H9 (cell line): ENCODE measurements around the gene PCDHGB5. TPM values are rescaled to one million over a fixed set of nuclear protein-coding genes. Genes with fewer than 3 reads are reported as not detected.
"Not testable (repeated sequence)": the region's sequence is repeated elsewhere in the genome, so short reads cannot be mapped to it uniquely, and the experiment has no call there.

ENCODE experiments used
- DNase-seq: peaks from one replicate; pipeline ENCODE4 v3.0.0-alpha.2; 2017
- H2AFZ ChIP-seq: one replicate; pipeline ENCODE4 v1.6.1; 2013; ENCODE audit warnings: mild to moderate bottlenecking, low read length, control low read depth, moderate library complexity
- H2AK5ac ChIP-seq: 2 replicates; pipeline ENCODE4 v1.6.1; 2013; ENCODE audit warnings: low read length, control low read depth, mixed read lengths; ENCODE audit not compliant: insufficient read length
- H2BK120ac ChIP-seq: one replicate; pipeline ENCODE4 v1.6.1; 2013; ENCODE audit warnings: low read depth, mild to moderate bottlenecking, low read length, control low read depth, inconsistent platforms; ENCODE audit not compliant: poor library complexity, severe bottlenecking
- H2BK12ac ChIP-seq: 2 replicates; pipeline ENCODE4 v1.6.1; 2013; ENCODE audit warnings: low read length, control low read depth, mixed read lengths, low read depth; ENCODE audit not compliant: insufficient read length
- H2BK15ac ChIP-seq: 2 replicates; pipeline ENCODE4 v1.6.1; 2013; ENCODE audit warnings: low read depth, low read length, control low read depth
- H2BK20ac ChIP-seq: one replicate; pipeline ENCODE4 v1.6.1; 2013; ENCODE audit warnings: low read depth, mild to moderate bottlenecking, low read length, control low read depth, inconsistent platforms; ENCODE audit not compliant: poor library complexity, severe bottlenecking
- H2BK5ac ChIP-seq: 2 replicates; pipeline ENCODE4 v1.6.1; 2013; ENCODE audit warnings: low read length, control low read depth, mixed read lengths; ENCODE audit not compliant: insufficient read length
- H3K14ac ChIP-seq: 2 replicates; pipeline ENCODE4 v1.6.1; 2013; ENCODE audit warnings: low read length, control low read depth; ENCODE audit not compliant: insufficient read depth
- H3K18ac ChIP-seq: 2 replicates; pipeline ENCODE4 v1.6.1; 2013; ENCODE audit warnings: low read depth, mild to moderate bottlenecking, mixed read lengths, low read length, control low read depth; ENCODE audit not compliant: insufficient read length
- H3K23ac ChIP-seq: 2 replicates; pipeline ENCODE4 v1.6.1; 2013; ENCODE audit warnings: low read length, control low read depth, mixed read lengths, low read depth; ENCODE audit not compliant: insufficient read length
- H3K23me2 ChIP-seq: 2 replicates; pipeline ENCODE4 v1.6.1; 2013; ENCODE audit warnings: low read depth, mild to moderate bottlenecking, mixed read lengths, low read length, control low read depth; ENCODE audit not compliant: insufficient read length, poor library complexity, severe bottlenecking
- H3K27ac ChIP-seq: 2 replicates; pipeline ENCODE4 v1.5.1; 2013; ENCODE audit warnings: low read length, control low read depth, mixed read lengths, low read depth; ENCODE audit not compliant: insufficient read length
- H3K27me3 ChIP-seq: 2 replicates; pipeline ENCODE4 v1.6.1; 2013; ENCODE audit warnings: low read length, control low read depth, inconsistent platforms; ENCODE audit not compliant: insufficient read depth
- H3K4ac ChIP-seq: 2 replicates; pipeline ENCODE4 v1.6.1; 2013; ENCODE audit warnings: low read depth, mild to moderate bottlenecking, control low read depth, inconsistent platforms, low read length, moderate library complexity
- H3K4me1 ChIP-seq: 2 replicates; pipeline ENCODE4 v1.6.1; 2013; ENCODE audit warnings: low read length, control low read depth, inconsistent platforms; ENCODE audit not compliant: insufficient read depth
- H3K4me2 ChIP-seq: 2 replicates; pipeline ENCODE4 v1.6.1; 2013; ENCODE audit warnings: low read length, control low read depth, mixed read lengths; ENCODE audit not compliant: insufficient read length, insufficient read depth
- H3K56ac ChIP-seq: 2 replicates; pipeline ENCODE4 v1.6.1; 2013; ENCODE audit warnings: low read depth, mild to moderate bottlenecking, mixed read lengths, low read length, control low read depth; ENCODE audit not compliant: insufficient read length
- H3K79me1 ChIP-seq: 2 replicates; pipeline ENCODE4 v1.6.1; 2013; ENCODE audit warnings: low read depth, mild to moderate bottlenecking, moderate library complexity, low read length, control low read depth, inconsistent platforms; ENCODE audit not compliant: insufficient read depth, poor library complexity, severe bottlenecking
- H3K79me2 ChIP-seq: 2 replicates; pipeline ENCODE4 v1.6.1; 2013; ENCODE audit warnings: low read length, control low read depth, inconsistent platforms; ENCODE audit not compliant: insufficient read depth
- H3K9ac ChIP-seq: 2 replicates; pipeline ENCODE4 v1.6.1; 2013; ENCODE audit warnings: low read length, control low read depth, mixed read lengths; ENCODE audit not compliant: insufficient read length; ENCODE audit errors: extremely low read depth
- H3K9me3 ChIP-seq: one replicate; pipeline ENCODE4 v1.6.1; 2013; ENCODE audit warnings: low read depth, low read length, inconsistent platforms; ENCODE audit not compliant: control insufficient read depth
- H3T11ph ChIP-seq: one replicate; pipeline ENCODE4 v1.6.1; 2013; ENCODE audit warnings: mild to moderate bottlenecking, low read length, control low read depth, inconsistent platforms
- H4K20me1 ChIP-seq: one replicate; pipeline ENCODE4 v1.6.1; 2013; ENCODE audit not compliant: control insufficient read depth, insufficient read length, insufficient read depth
- H4K5ac ChIP-seq: 2 replicates; pipeline ENCODE4 v1.6.1; 2013; ENCODE audit warnings: low read depth, mild to moderate bottlenecking, mixed read lengths, low read length, control low read depth; ENCODE audit not compliant: insufficient read length
- H4K8ac ChIP-seq: replicated peaks from 2 replicates; pipeline ENCODE4 v1.6.1; 2013; ENCODE audit warnings: low read length, control low read depth, mixed read lengths, low read depth; ENCODE audit not compliant: insufficient read length
- H4K91ac ChIP-seq: 2 replicates; pipeline ENCODE4 v1.6.1; 2013; ENCODE audit warnings: low read depth, mild to moderate bottlenecking, moderate library complexity, mixed read lengths, low read length, control low read depth; ENCODE audit not compliant: insufficient read length
- H3K27ac Mint-ChIP-seq, 3 experiments: 2 replicates in 2 of 3; 3 replicates in 1 of 3; pipeline ENCODE4 v1.8.0; 2020 to 2021; ENCODE audit warnings: mixed read lengths in 3 of 3, mild to moderate bottlenecking in 1 of 3, moderate library complexity in 1 of 3
- H3K27me3 Mint-ChIP-seq: 2 replicates; pipeline ENCODE4 v1.8.0; 2021; ENCODE audit warnings: low read depth, mild to moderate bottlenecking, moderate library complexity, mixed read lengths
- H3K36me3 Mint-ChIP-seq, 3 experiments: 2 replicates in 2 of 3; 3 replicates in 1 of 3; pipeline ENCODE4 v1.8.0; 2020 to 2021; ENCODE audit warnings: low read depth in 3 of 3, mixed read lengths in 3 of 3; ENCODE audit not compliant: insufficient read depth in 1 of 3
- H3K4me1 Mint-ChIP-seq, 2 experiments: 2 replicates each; pipeline ENCODE4 v1.8.0; 2020; ENCODE audit warnings: mixed read lengths in 2 of 2
- H3K4me3 Mint-ChIP-seq, 2 experiments: 2 replicates in 1 of 2; 3 replicates in 1 of 2; pipeline ENCODE4 v1.8.0; 2020 to 2021; ENCODE audit warnings: mild to moderate bottlenecking in 2 of 2, mixed read lengths in 2 of 2, moderate library complexity in 1 of 2
- H3K9me3 Mint-ChIP-seq, 2 experiments: 2 replicates in 1 of 2; 3 replicates in 1 of 2; pipeline ENCODE4 v1.8.0; 2020; ENCODE audit warnings: mild to moderate bottlenecking in 2 of 2, mixed read lengths in 2 of 2, moderate library complexity in 1 of 2
- CTCF ChIP-seq: fragments of 200-600 bp; sonication (generic); conservative IDR thresholded peaks from 3 replicates; pipeline ENCODE4 v1.8.0; 2021; ENCODE audit warnings: antibody characterized with exemption, mild to moderate bottlenecking
- WGBS: extraction: QIAGEN DNeasy Blood & Tissue Kit; methylation state at CpG from one replicate; pipeline ENCODE4 v1.1.7; 2013; ENCODE audit warnings: missing lambda C conversion rate, low lambda C conversion rate, mixed read lengths; ENCODE audit not compliant: insufficient read length; ENCODE audit errors: extremely low coverage; 5-methylcytosine and 5-hydroxymethylcytosine counted together
- total RNA-seq: library from RNA; stranded (reverse); gene quantifications from 2 replicates; pipeline ENCODE4 v1.2.1, GENCODE V29; 2021

PCDHGB5 gene
- total RNA-seq, 1 experiment from 2014 or later, result 3.8 TPM

GRCh38 chr5:141413540-141414069 is 15.9 kb downstream of the PCDHGB5 start:
- Histone ChIP-seq H3K23me2 (peaks cover 7% of the 10 kb centered on the region), H3K79me2 (no peaks in the 10 kb centered on the region), H2AK5ac (no peak overlapping the region), H3K23ac (no peak overlapping the region), H3K27ac (no peak overlapping the region), H4K8ac (no peak overlapping the region), H4K91ac (no peak overlapping the region), H2AFZ (no peak overlapping the region), H3K18ac (no peak overlapping the region), H3K4me2 (peak overlapping the region; percentile 29), H3K14ac (no peak overlapping the region), H2BK5ac (no peak overlapping the region), H3K4me1 (no peaks in the 10 kb centered on the region), H3K9ac (no peak overlapping the region), H3K79me1 (no peaks in the 10 kb centered on the region), H3K9me3 (peaks cover 6% of the 10 kb centered on the region), H2BK20ac (no peak overlapping the region), H3T11ph (no peak overlapping the region), H4K5ac (no peak overlapping the region), H2BK15ac (no peak overlapping the region), H2BK12ac (no peak overlapping the region), H4K20me1 (no peaks in the 10 kb centered on the region), H3K56ac (no peak overlapping the region), H3K27me3 (no peaks in the 10 kb centered on the region; the same call in 1 of the 2 replicates), H2BK120ac (no peak overlapping the region), H3K4ac (no peak overlapping the region)
- Mint-ChIP-seq H3K27me3 (peaks cover 29% of the 10 kb centered on the region), H3K36me3 (peaks cover 33 to 61% (median 40%) of the 10 kb centered on the region in 3 experiments), H3K4me1 (peaks cover 14 to 22% of the 10 kb centered on the region in 2 experiments), H3K27ac (peak overlapping the region in 1 of 3 experiments; percentile 93; a peak in 2 of 7 replicates), H3K4me3 (peak overlapping the region; percentile 83 to 87), H3K9me3 (peaks cover 40 to 51% of the 10 kb centered on the region in 2 experiments)
- no peak for TF ChIP-seq CTCF
- WGBS, result no CpG with 5 or more reads among the region's 25 CpGs
- DNase-seq, result peak; percentile 31

- no CpG with 5 or more reads among the region's 46 CpGs for WGBS
- not testable (repeated sequence) for H3K4me2 ChIP-seq, H2BK15ac ChIP-seq, H2BK12ac ChIP-seq, DNase-seq, H3K23ac ChIP-seq, H4K20me1 ChIP-seq, H2BK20ac ChIP-seq, H2BK120ac ChIP-seq, H2BK5ac ChIP-seq, H3K27me3 ChIP-seq, H4K8ac ChIP-seq, H3K4me1 ChIP-seq, H3K79me1 ChIP-seq, H4K91ac ChIP-seq, H2AFZ ChIP-seq, H3K4ac ChIP-seq, H3K79me2 ChIP-seq, H3K18ac ChIP-seq, H3T11ph ChIP-seq, H3K27ac ChIP-seq, H2AK5ac ChIP-seq, H3K14ac ChIP-seq, H3K23me2 ChIP-seq, H3K9ac ChIP-seq, H3K56ac ChIP-seq, H3K27ac Mint-ChIP-seq, H4K5ac ChIP-seq
- Mint-ChIP-seq H3K9me3 (peaks cover 44 to 53% of the 10 kb centered on the region in 2 experiments), H3K36me3 (peaks cover 39 to 62% (median 41%) of the 10 kb centered on the region in 3 experiments), H3K27me3 (peaks cover 23% of the 10 kb centered on the region), H3K4me3 (peak overlapping the region in 1 of 2 experiments; percentile 87; a peak in 2 of 5 replicates), H3K4me1 (peaks cover 9 to 18% of the 10 kb centered on the region in 2 experiments)
- H3K9me3 ChIP-seq, result peaks cover 13% of the 10 kb centered on the region
Measured at GRCh38 chr5:141414548-141415274, 17.0 kb downstream of the PCDHGB5 start.
